ENCODE data around the gene ACADM. TPM values are rescaled to one million over a fixed set of nuclear protein-coding genes. Genes with fewer than 3 reads are reported as not detected.

Gene ACADM
- total and polyA plus RNA-seq, 2 of the 13 experiments (the other 11 are each of a cell fraction or from before 2014, with no cell fraction given) = 43.7 to 92.2 TPM

DNA sequence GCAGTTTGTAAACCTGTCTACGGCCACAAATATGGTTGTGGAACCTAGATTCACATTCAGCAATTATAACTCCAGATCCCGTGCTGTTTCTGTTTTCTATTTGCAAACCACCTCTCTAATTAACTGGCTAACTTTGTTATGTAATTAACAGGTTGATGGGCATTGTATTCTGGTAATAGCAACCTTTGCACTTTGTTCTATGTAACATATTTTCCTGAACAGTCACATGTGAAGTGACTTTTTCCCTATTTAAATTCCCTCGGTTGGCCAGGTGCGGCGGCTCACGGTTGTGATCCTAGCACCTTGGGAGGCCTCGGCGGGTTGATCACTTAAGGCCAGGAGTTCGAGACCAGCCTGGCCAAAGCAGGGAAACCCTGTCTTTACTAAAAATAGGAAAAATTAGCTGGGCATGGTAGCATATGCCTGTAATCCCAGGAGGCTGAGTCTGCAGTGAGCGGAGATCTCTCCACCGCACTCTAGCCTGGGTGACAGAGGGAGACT, 1.4 kb downstream of the ACADM start (continued):
- TF ChIP-seq ZFX (CRISPR knock-in tag; IDR thresholded peaks at IDR 0.05; ENCODE audit: low read depth) (peak; percentile 40; the same call in 1 of the 2 replicates), SETDB1 (CRISPR knock-in tag; IDR thresholded peaks at IDR 0.05; ENCODE audit: borderline replicate concordance) (no peak), POLR2G (IDR thresholded peaks at IDR 0.05; ENCODE audit: low read depth, low read length) (no peak), HOXA7 (CRISPR knock-in tag; IDR thresholded peaks at IDR 0.05) (no peak), KDM5B (CRISPR knock-in tag; IDR thresholded peaks at IDR 0.05; ENCODE audit: borderline replicate concordance) (no peak), KDM1A (CRISPR knock-in tag; IDR thresholded peaks at IDR 0.05) (peak; percentile 80), ZSCAN29 (CRISPR knock-in tag; conservative IDR thresholded peaks at IDR 0.05) (no peak), RBAK (CRISPR knock-in tag; IDR thresholded peaks at IDR 0.05) (no peak), PHF20 (CRISPR knock-in tag; IDR thresholded peaks at IDR 0.05) (no peak), ZNF143 (CRISPR knock-in tag; IDR thresholded peaks at IDR 0.05) (no peak), CBX1 (IDR thresholded peaks at IDR 0.05; ENCODE audit: low read depth) (no peak), ZNF101 (CRISPR knock-in tag; IDR thresholded peaks at IDR 0.05; ENCODE audit: borderline replicate concordance, low read depth) (no peak)
- TF ChIP-seq, protein P1, sequence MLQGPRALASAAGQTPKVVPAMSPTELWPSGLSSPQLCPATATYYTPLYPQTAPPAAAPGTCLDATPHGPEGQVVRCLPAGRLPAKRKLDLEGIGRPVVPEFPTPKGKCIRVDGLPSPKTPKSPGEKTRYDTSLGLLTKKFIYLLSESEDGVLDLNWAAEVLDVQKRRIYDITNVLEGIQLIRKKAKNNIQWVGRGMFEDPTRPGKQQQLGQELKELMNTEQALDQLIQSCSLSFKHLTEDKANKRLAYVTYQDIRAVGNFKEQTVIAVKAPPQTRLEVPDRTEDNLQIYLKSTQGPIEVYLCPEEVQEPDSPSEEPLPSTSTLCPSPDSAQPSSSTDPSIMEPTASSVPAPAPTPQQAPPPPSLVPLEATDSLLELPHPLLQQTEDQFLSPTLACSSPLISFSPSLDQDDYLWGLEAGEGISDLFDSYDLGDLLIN (CRISPR knock-in tag; IDR thresholded peaks at IDR 0.05; ENCODE audit: borderline replicate concordance) = no peak
- TF ChIP-seq, protein P2, sequence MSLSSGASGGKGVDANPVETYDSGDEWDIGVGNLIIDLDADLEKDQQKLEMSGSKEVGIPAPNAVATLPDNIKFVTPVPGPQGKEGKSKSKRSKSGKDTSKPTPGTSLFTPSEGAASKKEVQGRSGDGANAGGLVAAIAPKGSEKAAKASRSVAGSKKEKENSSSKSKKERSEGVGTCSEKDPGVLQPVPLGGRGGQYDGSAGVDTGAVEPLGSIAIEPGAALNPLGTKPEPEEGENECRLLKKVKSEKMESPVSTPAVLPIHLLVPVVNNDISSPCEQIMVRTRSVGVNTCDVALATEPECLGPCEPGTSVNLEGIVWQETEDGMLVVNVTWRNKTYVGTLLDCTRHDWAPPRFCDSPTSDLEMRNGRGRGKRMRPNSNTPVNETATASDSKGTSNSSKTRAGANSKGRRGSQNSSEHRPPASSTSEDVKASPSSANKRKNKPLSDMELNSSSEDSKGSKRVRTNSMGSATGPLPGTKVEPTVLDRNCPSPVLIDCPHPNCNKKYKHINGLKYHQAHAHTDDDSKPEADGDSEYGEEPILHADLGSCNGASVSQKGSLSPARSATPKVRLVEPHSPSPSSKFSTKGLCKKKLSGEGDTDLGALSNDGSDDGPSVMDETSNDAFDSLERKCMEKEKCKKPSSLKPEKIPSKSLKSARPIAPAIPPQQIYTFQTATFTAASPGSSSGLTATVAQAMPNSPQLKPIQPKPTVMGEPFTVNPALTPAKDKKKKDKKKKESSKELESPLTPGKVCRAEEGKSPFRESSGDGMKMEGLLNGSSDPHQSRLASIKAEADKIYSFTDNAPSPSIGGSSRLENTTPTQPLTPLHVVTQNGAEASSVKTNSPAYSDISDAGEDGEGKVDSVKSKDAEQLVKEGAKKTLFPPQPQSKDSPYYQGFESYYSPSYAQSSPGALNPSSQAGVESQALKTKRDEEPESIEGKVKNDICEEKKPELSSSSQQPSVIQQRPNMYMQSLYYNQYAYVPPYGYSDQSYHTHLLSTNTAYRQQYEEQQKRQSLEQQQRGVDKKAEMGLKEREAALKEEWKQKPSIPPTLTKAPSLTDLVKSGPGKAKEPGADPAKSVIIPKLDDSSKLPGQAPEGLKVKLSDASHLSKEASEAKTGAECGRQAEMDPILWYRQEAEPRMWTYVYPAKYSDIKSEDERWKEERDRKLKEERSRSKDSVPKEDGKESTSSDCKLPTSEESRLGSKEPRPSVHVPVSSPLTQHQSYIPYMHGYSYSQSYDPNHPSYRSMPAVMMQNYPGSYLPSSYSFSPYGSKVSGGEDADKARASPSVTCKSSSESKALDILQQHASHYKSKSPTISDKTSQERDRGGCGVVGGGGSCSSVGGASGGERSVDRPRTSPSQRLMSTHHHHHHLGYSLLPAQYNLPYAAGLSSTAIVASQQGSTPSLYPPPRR (CRISPR knock-in tag; IDR thresholded peaks at IDR 0.05; ENCODE audit: borderline replicate concordance) = 0 out of 2 replicates have a peak, but pooled peaks have one; percentile 16
- TF ChIP-seq, protein P3, sequence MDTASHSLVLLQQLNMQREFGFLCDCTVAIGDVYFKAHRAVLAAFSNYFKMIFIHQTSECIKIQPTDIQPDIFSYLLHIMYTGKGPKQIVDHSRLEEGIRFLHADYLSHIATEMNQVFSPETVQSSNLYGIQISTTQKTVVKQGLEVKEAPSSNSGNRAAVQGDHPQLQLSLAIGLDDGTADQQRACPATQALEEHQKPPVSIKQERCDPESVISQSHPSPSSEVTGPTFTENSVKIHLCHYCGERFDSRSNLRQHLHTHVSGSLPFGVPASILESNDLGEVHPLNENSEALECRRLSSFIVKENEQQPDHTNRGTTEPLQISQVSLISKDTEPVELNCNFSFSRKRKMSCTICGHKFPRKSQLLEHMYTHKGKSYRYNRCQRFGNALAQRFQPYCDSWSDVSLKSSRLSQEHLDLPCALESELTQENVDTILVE (CRISPR knock-in tag; IDR thresholded peaks at IDR 0.05) = peak; percentile 21; the same call in 1 of the 2 replicates
- TF ChIP-seq, protein P4, sequence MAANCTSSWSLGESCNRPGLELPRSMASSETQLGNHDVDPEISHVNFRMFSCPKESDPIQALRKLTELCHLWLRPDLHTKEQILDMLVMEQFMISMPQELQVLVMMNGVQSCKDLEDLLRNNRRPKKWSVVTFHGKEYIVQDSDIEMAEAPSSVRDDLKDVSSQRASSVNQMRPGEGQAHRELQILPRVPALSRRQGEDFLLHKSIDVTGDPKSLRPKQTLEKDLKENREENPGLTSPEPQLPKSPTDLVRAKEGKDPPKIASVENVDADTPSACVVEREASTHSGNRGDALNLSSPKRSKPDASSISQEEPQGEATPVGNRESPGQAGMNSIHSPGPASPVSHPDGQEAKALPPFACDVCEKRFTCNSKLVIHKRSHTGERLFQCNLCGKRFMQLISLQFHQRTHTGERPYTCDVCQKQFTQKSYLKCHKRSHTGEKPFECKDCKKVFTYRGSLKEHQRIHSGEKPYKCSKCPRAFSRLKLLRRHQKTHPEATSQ (CRISPR knock-in tag; IDR thresholded peaks at IDR 0.05; ENCODE audit: borderline replicate concordance) = peak; percentile 35; the same call in 1 of the 2 replicates
- TF ChIP-seq, protein P5, sequence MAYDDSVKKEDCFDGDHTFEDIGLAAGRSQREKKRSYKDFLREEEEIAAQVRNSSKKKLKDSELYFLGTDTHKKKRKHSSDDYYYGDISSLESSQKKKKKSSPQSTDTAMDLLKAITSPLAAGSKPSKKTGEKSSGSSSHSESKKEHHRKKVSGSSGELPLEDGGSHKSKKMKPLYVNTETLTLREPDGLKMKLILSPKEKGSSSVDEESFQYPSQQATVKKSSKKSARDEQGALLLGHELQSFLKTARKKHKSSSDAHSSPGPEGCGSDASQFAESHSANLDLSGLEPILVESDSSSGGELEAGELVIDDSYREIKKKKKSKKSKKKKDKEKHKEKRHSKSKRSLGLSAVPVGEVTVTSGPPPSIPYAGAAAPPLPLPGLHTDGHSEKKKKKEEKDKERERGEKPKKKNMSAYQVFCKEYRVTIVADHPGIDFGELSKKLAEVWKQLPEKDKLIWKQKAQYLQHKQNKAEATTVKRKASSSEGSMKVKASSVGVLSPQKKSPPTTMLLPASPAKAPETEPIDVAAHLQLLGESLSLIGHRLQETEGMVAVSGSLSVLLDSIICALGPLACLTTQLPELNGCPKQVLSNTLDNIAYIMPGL (CRISPR knock-in tag; IDR thresholded peaks at IDR 0.05; ENCODE audit: borderline replicate concordance in 1 of 2, low read depth in 1 of 2) = peak; percentile 56 to 61; a peak in 3 of 4 replicates
- TF ChIP-seq, protein P6, sequence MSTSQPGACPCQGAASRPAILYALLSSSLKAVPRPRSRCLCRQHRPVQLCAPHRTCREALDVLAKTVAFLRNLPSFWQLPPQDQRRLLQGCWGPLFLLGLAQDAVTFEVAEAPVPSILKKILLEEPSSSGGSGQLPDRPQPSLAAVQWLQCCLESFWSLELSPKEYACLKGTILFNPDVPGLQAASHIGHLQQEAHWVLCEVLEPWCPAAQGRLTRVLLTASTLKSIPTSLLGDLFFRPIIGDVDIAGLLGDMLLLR (CRISPR knock-in tag; IDR thresholded peaks at IDR 0.05) = no peak
